GM20000 (cell line): ENCODE measurements around the gene IL16.
A peak's percentile ranks its signal among the peaks of the same experiment; 100 is the strongest.

ENCODE experiments used
- DNase-seq: peaks from one replicate; pipeline ENCODE4 v3.0.0; 2012; ENCODE audit warnings: low spot score
- CTCF ChIP-seq: IDR thresholded peaks from 2 replicates; pipeline ENCODE4 v1.5.1; 2012; ENCODE audit warnings: mild to moderate bottlenecking, control low read depth; ENCODE audit errors: extremely low read depth, missing control alignments

Gene IL16

GRCh38 chr15:81271761-81272644 is 75.3 kb downstream of the IL16 start:
- no peak for TF ChIP-seq CTCF
- DNase-seq: no peak

- no peak for DNase-seq
- TF ChIP-seq CTCF: no peak
Observed at GRCh38 chr15:81273200-81273599, 76.5 kb downstream of the IL16 start.

- no peak for DNase-seq
- no peak for TF ChIP-seq CTCF
Observed at GRCh38 chr15:81273855-81274254, 77.2 kb downstream of the IL16 start.

- DNase-seq: no peak
- TF ChIP-seq CTCF: no peak
Observed at GRCh38 chr15:81274255-81274654, 77.6 kb downstream of the IL16 start.

GRCh38 chr15:81274931-81275707 is 78.4 kb downstream of the IL16 start:
- peak; percentile 77 for DNase-seq
- TF ChIP-seq CTCF: peak; percentile 67

GRCh38 chr15:81275711-81276392 is 79.2 kb downstream of the IL16 start:
- TF ChIP-seq CTCF: no peak

More at GRCh38 chr15:81275711-81276392, 79.2 kb downstream of the IL16 start:
- DNase-seq: no peak
